Endothelial cell of umbilical vein (primary cell): ENCODE data around the gene PLXNA4. TPM values are rescaled to one million over a fixed set of nuclear protein-coding genes. Genes with fewer than 3 reads are reported as not detected.

Experiments
- BruUV-seq: library from RNA; stranded (reverse); fragments of 400-500 nt; replicated peaks from 2 replicates; lab custom pipeline; 2021; lab: Mats Ljungman, UMichigan
- CTCF ChIA-PET: fragments of 300-600, 350-600 bp; sonication (Branson Sonifier 250); formaldehyde crosslinking; loops from one replicate; lab custom pipeline; 2021; ENCODE audit warnings: antibody characterized with exemption, inconsistent platforms; lab: Charles Lee
- POLR2A ChIA-PET: fragments of 300-600, 350-600 bp; sonication (Branson Sonifier 250); formaldehyde crosslinking; loops from one replicate; lab custom pipeline; 2021; ENCODE audit warnings: antibody characterized with exemption, inconsistent platforms; lab: Charles Lee
- DNase-seq: peaks from one replicate; pipeline ENCODE4 v3.0.0-alpha.2; 2011; ENCODE audit warnings: low read depth, low spot score
- FAIRE-seq: peaks from 2 replicates; lab custom pipeline; 2011; peaks lifted over from hg19 to GRCh38; lab: Jason Lieb, UNC
- H2AFZ ChIP-seq: 2 replicates; pipeline ENCODE4 v1.6.0; 2012; ENCODE audit warnings: low read depth, low read length, control low read depth, inconsistent platforms
- H3K27ac ChIP-seq: 2 replicates; pipeline ENCODE4 v1.5.1; 2011; ENCODE audit warnings: low read depth, mild to moderate bottlenecking, control low read depth, low read length, moderate library complexity; ENCODE audit not compliant: insufficient read depth
- H3K27me3 ChIP-seq, 2 experiments: 2 replicates each; pipeline versions ENCODE4 v1.6.0 to v1.6.1; 2011; ENCODE audit warnings: low read length in 2 of 2, mixed read lengths in 1 of 2; ENCODE audit not compliant: control insufficient read depth in 2 of 2, insufficient read depth in 2 of 2
- H3K36me3 ChIP-seq, 2 experiments: 2 replicates in 1 of 2; 3 replicates in 1 of 2; pipeline ENCODE4 v1.5.1; 2011; ENCODE audit warnings: low read length in 2 of 2, mild to moderate bottlenecking in 1 of 2, moderate library complexity in 1 of 2; ENCODE audit not compliant: control insufficient read depth in 2 of 2, insufficient read depth in 2 of 2; ENCODE audit errors: extremely low read depth in 1 of 2
- H3K4me1 ChIP-seq: 3 replicates; pipeline ENCODE4 v1.5.1; 2011; ENCODE audit warnings: mild to moderate bottlenecking, low read length; ENCODE audit not compliant: control insufficient read depth, insufficient read depth; ENCODE audit errors: extremely low read depth
- H3K4me2 ChIP-seq: 2 replicates; pipeline ENCODE4 v1.6.1; 2011; ENCODE audit warnings: low read length, control low read depth, mixed read lengths; ENCODE audit not compliant: insufficient read depth
- H3K4me3 ChIP-seq, 3 experiments: fragments of 200-600 bp in 1 of 3; sonication (generic), shearing (Covaris generic) in 1 of 3; replicated peaks in 1 of 3; 2 replicates each; pipeline ENCODE4 v1.5.1; 2011 to 2016; ENCODE audit warnings: control low read depth in 3 of 3, low read length in 3 of 3, mild to moderate bottlenecking in 2 of 3, inconsistent platforms in 1 of 3, low read depth in 1 of 3, moderate library complexity in 1 of 3; ENCODE audit not compliant: insufficient read depth in 1 of 3
- H3K79me2 ChIP-seq: 2 replicates; pipeline ENCODE4 v1.6.0; 2012; ENCODE audit warnings: low read length, inconsistent platforms; ENCODE audit not compliant: control insufficient read depth, insufficient read depth
- H3K9ac ChIP-seq: replicated peaks from 2 replicates; pipeline ENCODE3; 2011; ENCODE audit warnings: low read length, control low read depth; ENCODE audit not compliant: insufficient read depth; ENCODE audit errors: extremely low read depth
- H3K9me1 ChIP-seq: replicated peaks from 3 replicates; pipeline ENCODE4 v1.6.0; 2011; ENCODE audit warnings: mild to moderate bottlenecking, low read length; ENCODE audit not compliant: control insufficient read depth, insufficient read depth; ENCODE audit errors: extremely low read depth
- H3K9me3 ChIP-seq: replicated peaks from 2 replicates; pipeline ENCODE4 v1.5.1; 2012; ENCODE audit warnings: low read length, inconsistent platforms; ENCODE audit not compliant: control insufficient read depth, insufficient read depth
- H4K20me1 ChIP-seq: replicated peaks from 2 replicates; pipeline ENCODE3; 2011; ENCODE audit warnings: mild to moderate bottlenecking, low read length; ENCODE audit not compliant: control insufficient read depth, insufficient read depth; ENCODE audit errors: extremely low read depth
- CTCF ChIP-seq, 2 donors: IDR thresholded peaks; 1 replicate in 1 of 2; 2 replicates in 1 of 2; pipeline ENCODE4 v1.5.1; 2011; ENCODE audit warnings: low read length in 2 of 2, mild to moderate bottlenecking in 2 of 2, moderate library complexity in 2 of 2, control low read depth in 1 of 2, inconsistent platforms in 1 of 2, low read depth in 1 of 2; ENCODE audit not compliant: insufficient read depth in 1 of 2; ENCODE audit errors: extremely low read depth in 1 of 2
- EZH2 ChIP-seq: IDR thresholded peaks from 2 replicates; pipeline ENCODE4 v1.6.1; 2012; ENCODE audit warnings: borderline replicate concordance, low read depth, mild to moderate bottlenecking, moderate library complexity, low read length, inconsistent platforms; ENCODE audit not compliant: severe bottlenecking
- FOS ChIP-seq: IDR thresholded peaks from 2 replicates; pipeline ENCODE4 v1.6.1; 2011; ENCODE audit warnings: mild to moderate bottlenecking, low read length, moderate library complexity, borderline replicate concordance; ENCODE audit not compliant: insufficient read depth
- GATA2 ChIP-seq: IDR thresholded peaks from 2 replicates; pipeline ENCODE4 v1.7.0; 2011; ENCODE audit warnings: low read depth, mild to moderate bottlenecking, moderate library complexity, mixed read lengths, low read length; ENCODE audit not compliant: insufficient read length, insufficient read depth
- JUN ChIP-seq: IDR thresholded peaks from 2 replicates; pipeline ENCODE4 v1.6.1; 2011; ENCODE audit warnings: borderline replicate concordance, low read depth; ENCODE audit not compliant: insufficient read length, insufficient read depth
- MAX ChIP-seq: IDR thresholded peaks from 2 replicates; pipeline ENCODE4 v1.6.1; 2011; ENCODE audit not compliant: insufficient read depth, insufficient read length
- MYC ChIP-seq: IDR thresholded peaks from one replicate; pipeline ENCODE4 v1.6.1; 2011; ENCODE audit warnings: mild to moderate bottlenecking, low read depth, low read length
- POLR2A ChIP-seq: IDR thresholded peaks from 2 replicates; pipeline ENCODE4 v1.6.1; 2012; ENCODE audit warnings: low read depth, mild to moderate bottlenecking, control low read depth, low read length
- POLR2AphosphoS5 ChIP-seq: IDR thresholded peaks from 2 replicates; pipeline ENCODE4 v1.6.1; 2012; ENCODE audit warnings: low read depth, mild to moderate bottlenecking, control low read depth, low read length, moderate library complexity; ENCODE audit not compliant: insufficient read depth
- dilution Hi-C: fragments of 300-500 bp; cut with MboI; formaldehyde crosslinking; loops from one replicate; pipeline ENCODE4 v1.15.0; 2019; ENCODE audit warnings: low sequenced_read_pairs; ENCODE audit not compliant: extremely low pct_ligation_motif_present
- intact Hi-C: fragments of 100-400 bp; cut with micrococcal nuclease; formaldehyde crosslinking; loops from one replicate; pipeline ENCODE4 v1.10.0; 2022
- polyA plus RNA-seq, 4 experiments: library from polyadenylated mRNA; depleted of rRNA in 3 of 4; stranded (reverse) in 3 of 4; unstranded in 1 of 4; fragments of >200 nt; gene quantifications; 2 replicates each; pipeline versions ENCODE4 v1.2.1 to v1.2.3, GENCODE V29; 2011 to 2012; ENCODE audit warnings: missing spikeins in 1 of 4
- total RNA-seq: library from RNA; stranded (reverse); gene quantifications from 2 replicates; pipeline ENCODE4 v1.2.3, GENCODE V29; 2021

Gene PLXNA4
- total and polyA plus RNA-seq, 2 donors (not counting 3 experiments of a cell fraction or from before 2014, with no cell fraction given) = 12.1 to 20.4 TPM

DNA sequence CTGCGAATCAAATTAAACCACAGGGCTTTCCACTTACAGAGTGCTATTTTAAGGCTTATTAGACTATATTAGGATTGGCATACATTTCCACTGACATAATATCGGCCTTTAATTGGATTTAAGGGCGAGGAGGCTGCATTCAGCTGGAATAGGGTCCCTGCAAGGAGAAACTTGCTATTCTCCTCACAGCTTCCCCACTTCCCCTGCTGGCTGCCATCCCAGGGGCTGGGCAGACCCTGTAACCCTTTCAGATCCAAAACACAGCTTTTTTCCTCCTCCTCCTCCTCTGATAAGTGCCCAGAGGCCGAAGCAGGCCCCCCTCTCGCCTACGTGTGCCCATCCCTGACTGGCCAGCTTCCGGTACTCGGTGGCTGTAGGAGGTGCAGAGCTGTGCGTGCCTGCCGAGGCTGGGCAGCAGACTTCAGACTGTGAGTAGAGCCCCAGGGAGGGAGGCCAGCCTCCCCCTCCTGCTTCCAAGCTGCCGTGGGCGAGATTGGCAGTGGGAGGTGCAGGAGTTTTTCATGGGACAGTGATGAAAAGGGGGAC is 224.2 kb downstream of the PLXNA4 start:
- no TSS peak for BruUV-seq

More for the DNA sequence above, 224.2 kb downstream of the PLXNA4 start:
- H3K9ac ChIP-seq = no peak overlapping the region
- H2AFZ ChIP-seq = no peak overlapping the region
- DNase-seq = no peak
- H4K20me1 ChIP-seq = no peaks in the 10 kb centered on the region
- H3K4me3 ChIP-seq = no peak overlapping the region
- H3K4me1 ChIP-seq = peaks cover 12% of the 10 kb centered on the region
- H3K4me2 ChIP-seq = no peak overlapping the region
- FAIRE-seq = no peak
- intact Hi-C loops = no loop called here
- no peaks in the 10 kb centered on the region for H3K36me3 ChIP-seq
- TF ChIP-seq POLR2AphosphoS5 (no peak), JUN (no peak), CTCF (IDR thresholded peaks at IDR 0.05; ENCODE audit: extremely low read depth in 1 of 2, insufficient read depth in 1 of 2, low read depth in 1 of 2, low read length in 2 of 2) (no peak), MYC (no peak), GATA2 (no peak), MAX (no peak), FOS (no peak), EZH2 (no peak), POLR2A (no peak)
- H3K27me3 ChIP-seq = no peaks in the 10 kb centered on the region
- POLR2A ChIA-PET = no interaction called here
- no peaks in the 10 kb centered on the region for H3K9me3 ChIP-seq
- dilution Hi-C loops = no loop called here
- H3K79me2 ChIP-seq = no peaks in the 10 kb centered on the region
- H3K27ac ChIP-seq = no peak overlapping the region
- no peaks in the 10 kb centered on the region for H3K9me1 ChIP-seq
- CTCF ChIA-PET = interaction anchor here (0.6 kb wide), 1 partner anchor 229 kb away, joined by 3 read pairs; no protein-coding TSS in a partner anchor
